Ovary (tissue), 9 donors: Measurements from ENCODE around the gene NUDT16L1. TPM values are rescaled to one million over a fixed set of nuclear protein-coding genes. Genes with fewer than 3 reads are reported as not detected.
A peak's percentile ranks its signal among the peaks of the same experiment; 100 is the strongest.

Source experiments
- DNase-seq, 5 donors: peaks; one replicate each; pipeline ENCODE4 v3.0.0-alpha.2; 2019 to 2020
- H3K27ac ChIP-seq, 2 donors: fragments of 200-600 bp; one replicate each; pipeline versions ENCODE4 v1.5.1 to v1.8.0; 2019 to 2022
- H3K27me3 ChIP-seq: fragments of 200-600 bp; one replicate; pipeline ENCODE4 v1.8.0; 2022
- H3K36me3 ChIP-seq: fragments of 200-600 bp; sonication (generic); one replicate; pipeline ENCODE4 v1.5.1; 2019
- H3K4me1 ChIP-seq: one replicate; pipeline ENCODE4 v1.8.1; 2013; ENCODE audit warnings: mild to moderate bottlenecking, moderate library complexity; ENCODE audit not compliant: insufficient read depth
- H3K4me3 ChIP-seq: fragments of 200-600 bp; sonication (generic); one replicate; pipeline ENCODE4 v1.5.1; 2017
- H3K9me3 ChIP-seq, 2 donors: fragments of 200-600 bp in 1 of 2; sonication (generic) in 1 of 2; one replicate each; pipeline versions ENCODE4 v1.5.1 to v1.8.1; 2013 to 2019; ENCODE audit warnings: mild to moderate bottlenecking in 1 of 2, moderate library complexity in 1 of 2
- EP300 ChIP-seq: sonication (generic); formaldehyde crosslinking; IDR thresholded peaks from one replicate; pipeline ENCODE4 v1.6.1; 2017; ENCODE audit warnings: antibody characterized with exemption
- POLR2A ChIP-seq: fragments of 450-650 bp; IDR thresholded peaks from one replicate; pipeline ENCODE4 v1.6.1; 2017; ENCODE audit warnings: antibody characterized with exemption, mild to moderate bottlenecking, moderate library complexity
- WGBS, 3 donors: extraction: QIAGEN DNeasy Blood & Tissue Kit in 1 of 3; methylation state at CpG; one replicate each; pipeline versions ENCODE4 v1.1.5 to v1.1.7; 2013 to 2017; 5-methylcytosine and 5-hydroxymethylcytosine counted together
- intact Hi-C, 4 donors: fragments of 100-400 bp; cut with DNase I; formaldehyde crosslinking; loops; one replicate each; pipeline versions ENCODE4 v1.11.0 to v1.15.1; 2022 to 2023
- polyA plus RNA-seq, 2 donors: library from polyadenylated mRNA; stranded (reverse); fragments of 200-250 nt in 1 of 2; fragments of 350-450 nt in 1 of 2; fragmentation: Illumina TruSeq in 1 of 2; extraction: RNeasy Lipid Tissue Mini Kit (QIAGEN cat#74804) in 1 of 2; gene quantifications; one replicate each; pipeline ENCODE4 v1.2.3, GENCODE V29; 2013 to 2014
- total RNA-seq, 7 donors: library from RNA; depleted of rRNA in 2 of 7; stranded (reverse); fragments of >200 nt in 2 of 7; fragmentation: NEBNext Ultra II Directional in 3 of 7; extraction: Animal tissue kit (Norgen Biotek cat#: 25700) in 3 of 7; gene quantifications; one replicate each; pipeline versions ENCODE4 v1.1.0 to v1.2.4, GENCODE V29; 2016 to 2023
- TF ChIP-seq, protein P1 (sequence below), 3 donors: fragments of 450-650 bp in 2 of 3; fragments of 200-600 bp in 1 of 3; IDR thresholded peaks; one replicate each; pipeline versions ENCODE4 v1.5.1 to v1.8.0; 2016 to 2022; ENCODE audit warnings: antibody characterized with exemption in 3 of 3, mild to moderate bottlenecking in 1 of 3
- donor health status: DM: no; HTN: no; CAD: no; lungs with moderate emphysema.
- donor health status: DM: no; HTN: no; CAD: no.
- donor health status: Bipolar disorder and iron deficiency.
- donor health status: DM: yes; HTN: yes; CAD: no.
- donor health status: DM: no; HTN: no; CAD: no.
- donor health status: DM: yes; HTN: yes; CAD: no.

Gene NUDT16L1
- total and polyA plus RNA-seq, 9 donors, result 8.1 to 33.6 (median 28.0) TPM

- Histone ChIP-seq H3K4me3 (no peak overlapping the region), H3K9me3 (no peaks in the 10 kb centered on the region), H3K27ac (no peak overlapping the region), H3K36me3 (no peaks in the 10 kb centered on the region), H3K27me3 (no peaks in the 10 kb centered on the region), H3K4me1 (no peaks in the 10 kb centered on the region)
- DNase-seq, result no peak
- 90 to 92% (median 91%) methylated on average over 18 of the region's 18 CpGs for WGBS, 3 donors
- TF ChIP-seq, protein P1, sequence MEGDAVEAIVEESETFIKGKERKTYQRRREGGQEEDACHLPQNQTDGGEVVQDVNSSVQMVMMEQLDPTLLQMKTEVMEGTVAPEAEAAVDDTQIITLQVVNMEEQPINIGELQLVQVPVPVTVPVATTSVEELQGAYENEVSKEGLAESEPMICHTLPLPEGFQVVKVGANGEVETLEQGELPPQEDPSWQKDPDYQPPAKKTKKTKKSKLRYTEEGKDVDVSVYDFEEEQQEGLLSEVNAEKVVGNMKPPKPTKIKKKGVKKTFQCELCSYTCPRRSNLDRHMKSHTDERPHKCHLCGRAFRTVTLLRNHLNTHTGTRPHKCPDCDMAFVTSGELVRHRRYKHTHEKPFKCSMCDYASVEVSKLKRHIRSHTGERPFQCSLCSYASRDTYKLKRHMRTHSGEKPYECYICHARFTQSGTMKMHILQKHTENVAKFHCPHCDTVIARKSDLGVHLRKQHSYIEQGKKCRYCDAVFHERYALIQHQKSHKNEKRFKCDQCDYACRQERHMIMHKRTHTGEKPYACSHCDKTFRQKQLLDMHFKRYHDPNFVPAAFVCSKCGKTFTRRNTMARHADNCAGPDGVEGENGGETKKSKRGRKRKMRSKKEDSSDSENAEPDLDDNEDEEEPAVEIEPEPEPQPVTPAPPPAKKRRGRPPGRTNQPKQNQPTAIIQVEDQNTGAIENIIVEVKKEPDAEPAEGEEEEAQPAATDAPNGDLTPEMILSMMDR (IDR thresholded peaks at IDR 0.05), result no peak
- TF ChIP-seq POLR2A (no peak), EP300 (no peak)
- intact Hi-C loops, result loop anchor here in 1 of 4 donors (10.0 kb wide), 1 partner anchor 118 kb away; the partner anchor contains the start of genes GLYR1 and UBN1
These were observed 33.3 kb downstream of the NUDT16L1 start for GRCh38 chr16:4726616-4727015.

DNA sequence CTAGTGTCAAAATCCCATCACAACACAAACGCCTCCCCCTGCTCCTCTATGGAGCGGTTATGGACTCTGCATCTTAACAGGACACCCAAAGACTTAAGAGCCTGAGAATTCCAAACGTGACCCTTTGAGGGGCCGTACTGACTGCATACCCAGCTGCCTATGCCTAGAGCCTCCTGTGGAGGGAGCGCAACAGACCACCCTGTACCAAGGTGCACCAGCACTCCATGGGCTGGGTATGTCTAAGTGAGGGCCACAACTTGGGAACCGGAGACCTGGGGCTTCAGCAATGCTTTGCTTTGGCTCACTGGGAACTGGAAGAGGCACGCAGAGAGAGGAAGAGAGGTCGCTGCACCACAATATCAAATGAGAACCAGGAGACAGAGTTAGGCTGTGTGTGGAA lies 35.3 kb downstream of the NUDT16L1 start:
- peaks cover 2% of the 10 kb centered on the region for H3K4me1 ChIP-seq
- no peaks in the 10 kb centered on the region for H3K36me3 ChIP-seq
- H3K9me3 ChIP-seq, result no peaks in the 10 kb centered on the region
- intact Hi-C loops, result loop anchor here in 1 of 4 donors (10.0 kb wide), 1 partner anchor 116 kb away; the partner anchor contains the start of genes GLYR1 and UBN1
- TF ChIP-seq, protein P1 (IDR thresholded peaks at IDR 0.05), result no peak
- no peak for TF ChIP-seq EP300
- TF ChIP-seq POLR2A, result no peak
- no peak overlapping the region for H3K4me3 ChIP-seq
- WGBS, 3 donors, result 89 to 97% (median 94%) methylated on average over 8 of the region's 8 CpGs
- H3K27ac ChIP-seq, result no peak overlapping the region
- no peak for DNase-seq
- no peaks in the 10 kb centered on the region for H3K27me3 ChIP-seq

GRCh38 chr16:4729876-4730275 lies 36.5 kb downstream of the NUDT16L1 start:
- no peak overlapping the region for H3K27ac ChIP-seq
- WGBS, 3 donors, result 88 to 92% (median 90%) methylated on average over 15 of the region's 15 CpGs
- no peak overlapping the region for H3K4me3 ChIP-seq
- H3K27me3 ChIP-seq, result no peaks in the 10 kb centered on the region
- no peak for DNase-seq
- H3K9me3 ChIP-seq, result no peaks in the 10 kb centered on the region
- TF ChIP-seq EP300, result no peak
- TF ChIP-seq, protein P1 (IDR thresholded peaks at IDR 0.05), result no peak
- no peak for TF ChIP-seq POLR2A
- H3K4me1 ChIP-seq, result peaks cover 2% of the 10 kb centered on the region
- intact Hi-C loops, result loop anchor here in 2 of 4 donors (5.0 to 10.0 kb wide), 2 partner anchors 38 to 115 kb away; partner anchors contain the start of genes GLYR1 (in 1 of the 2), NUDT16L1 (in 1 of the 2) and UBN1 (in 1 of the 2)
- no peaks in the 10 kb centered on the region for H3K36me3 ChIP-seq

DNA sequence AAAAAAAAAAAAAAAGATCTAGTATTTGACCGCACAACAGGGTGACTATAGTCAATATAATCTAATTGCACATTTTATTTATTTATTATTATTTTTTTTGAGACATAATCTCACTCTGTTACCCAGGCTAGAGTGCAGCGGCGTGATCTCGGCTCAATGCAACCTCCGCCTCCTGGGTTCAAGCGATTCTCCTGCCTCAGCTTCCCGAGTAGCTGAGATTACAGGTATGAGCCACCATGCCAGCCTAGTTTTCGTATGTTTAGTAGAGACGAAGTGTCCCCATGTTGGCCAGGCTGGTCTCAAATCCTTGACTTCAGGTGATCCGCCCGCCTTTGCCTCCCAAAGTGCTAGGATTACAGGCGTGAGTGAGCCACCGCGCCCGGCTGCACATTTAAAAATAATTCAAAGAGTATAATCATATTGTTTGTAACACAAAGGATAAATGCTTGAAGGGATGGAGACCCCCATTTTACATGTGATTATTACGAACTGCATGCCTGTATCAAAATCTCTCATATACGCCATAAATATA lies 39.9 kb downstream of the NUDT16L1 start:
- WGBS, 3 donors, result 21 to 26% (median 21%) methylated on average over 17 of the region's 17 CpGs
- Histone ChIP-seq H3K36me3 (no peaks in the 10 kb centered on the region), H3K9me3 (no peaks in the 10 kb centered on the region), H3K4me1 (peaks cover 2% of the 10 kb centered on the region), H3K4me3 (peak overlapping the region; percentile 98), H3K27ac (no peak overlapping the region), H3K27me3 (no peaks in the 10 kb centered on the region)
- DNase-seq, result no peak
- no peak for TF ChIP-seq POLR2A
- intact Hi-C loops, result loop anchor here in 1 of 4 donors (5.0 kb wide), 1 partner anchor 41 kb away; the partner anchor contains the start of gene NUDT16L1

- TF ChIP-seq POLR2A, result no peak
- no peak for TF ChIP-seq EP300
- TF ChIP-seq, protein P1 (IDR thresholded peaks at IDR 0.05), result no peak
- H3K9me3 ChIP-seq, result no peaks in the 10 kb centered on the region
- H3K36me3 ChIP-seq, result no peaks in the 10 kb centered on the region
- no peak for DNase-seq
- H3K27ac ChIP-seq, result peak overlapping the region in 1 of 2 donors; percentile 65
- H3K4me3 ChIP-seq, result peak overlapping the region; percentile 98
- no peaks in the 10 kb centered on the region for H3K27me3 ChIP-seq
- intact Hi-C loops, result loop anchor here in 1 of 4 donors (5.0 kb wide), 1 partner anchor 41 kb away; the partner anchor contains the start of gene NUDT16L1
- 0 to 1% (median 1%) methylated on average over 17 to 19 of the region's 19 CpGs for WGBS, 3 donors
- H3K4me1 ChIP-seq, result peaks cover 2% of the 10 kb centered on the region
These were observed 40.3 kb downstream of the NUDT16L1 start for GRCh38 chr16:4733747-4734062.
